ENCODE measurements around the gene DUSP9. TPM values are rescaled to one million over a fixed set of nuclear protein-coding genes. Genes with fewer than 3 reads are reported as not detected.

DUSP9 gene
- total RNA-seq, 1 donor from 2014 or later = 0.21 TPM

- H3K27me3 Mint-ChIP-seq (ENCODE audit: insufficient read depth, low read depth) = peaks cover 8% of the 10 kb centered on the region
- Histone ChIP-seq H3K4me1 (no peaks in the 10 kb centered on the region), H3K9me3 (ENCODE audit: low read depth) (no peaks in the 10 kb centered on the region), H3K79me2 (ENCODE audit: low read depth) (no peaks in the 10 kb centered on the region), H4K20me1 (ENCODE audit: low read depth) (no peaks in the 10 kb centered on the region), H3K4me3 (no peak overlapping the region), H3K27me3 (no peaks in the 10 kb centered on the region), H3F3A (ENCODE audit: low read depth) (no peaks in the 10 kb centered on the region), H3K27ac (no peak overlapping the region), H2AFZ (replicated peaks) (no peak overlapping the region), H3K4me2 (no peak overlapping the region), H3K9ac (no peak overlapping the region), H3K36me3 (no peaks in the 10 kb centered on the region)
- DNase-seq (ENCODE audit: low spot score) = no peak
- H3K27ac Mint-ChIP-seq = no peak overlapping the region
- no peaks in the 10 kb centered on the region for H3K4me1 Mint-ChIP-seq
- no peaks in the 10 kb centered on the region for H3K36me3 Mint-ChIP-seq
- H3K9me3 Mint-ChIP-seq = peaks cover 35% of the 10 kb centered on the region
- H3K4me3 Mint-ChIP-seq = no peak overlapping the region
- no peak for TF ChIP-seq EZH2 (IDR thresholded peaks at IDR 0.05)
- TF ChIP-seq EZH2phosphoT487 (IDR thresholded peaks at IDR 0.05) = no peak
These were observed 19.3 kb upstream of the DUSP9 start for GRCh38 chrX:153627675-153628111.

- Histone ChIP-seq H3K4me3 (no peak overlapping the region), H4K20me1 (ENCODE audit: low read depth) (no peaks in the 10 kb centered on the region), H3K4me2 (no peak overlapping the region), H3K27me3 (no peaks in the 10 kb centered on the region), H2AFZ (replicated peaks) (no peak overlapping the region), H3K9me3 (ENCODE audit: low read depth) (no peaks in the 10 kb centered on the region), H3F3A (ENCODE audit: low read depth) (no peaks in the 10 kb centered on the region), H3K4me1 (no peaks in the 10 kb centered on the region), H3K36me3 (no peaks in the 10 kb centered on the region), H3K27ac (no peak overlapping the region), H3K79me2 (ENCODE audit: low read depth) (no peaks in the 10 kb centered on the region), H3K9ac (no peak overlapping the region)
- no peak for DNase-seq (ENCODE audit: low spot score)
- TF ChIP-seq EZH2 (IDR thresholded peaks at IDR 0.05) (no peak), CTCF (IDR thresholded peaks at IDR 0.05) (no peak), EZH2phosphoT487 (IDR thresholded peaks at IDR 0.05) (no peak)
- Mint-ChIP-seq H3K4me3 (no peak overlapping the region), H3K36me3 (no peaks in the 10 kb centered on the region), H3K9me3 (peaks cover 32% of the 10 kb centered on the region), H3K27me3 (ENCODE audit: insufficient read depth, low read depth) (peaks cover 8% of the 10 kb centered on the region), H3K27ac (no peak overlapping the region), H3K4me1 (no peaks in the 10 kb centered on the region)
These were observed 18.9 kb upstream of the DUSP9 start for GRCh38 chrX:153628129-153628528.

GRCh38 chrX:153628665-153629064, 18.3 kb upstream of the DUSP9 start:
- H3K79me2 ChIP-seq (ENCODE audit: low read depth) = no peaks in the 10 kb centered on the region
- no peak overlapping the region for H3K4me2 ChIP-seq
- H3K9me3 Mint-ChIP-seq = peaks cover 32% of the 10 kb centered on the region
- H3K9ac ChIP-seq = no peak overlapping the region
- no peak for TF ChIP-seq EZH2 (IDR thresholded peaks at IDR 0.05)
- no peak for TF ChIP-seq EZH2phosphoT487 (IDR thresholded peaks at IDR 0.05)
- TF ChIP-seq CTCF (IDR thresholded peaks at IDR 0.05) = no peak
- H2AFZ ChIP-seq (replicated peaks) = no peak overlapping the region
- H3K4me1 ChIP-seq = no peaks in the 10 kb centered on the region
- H3K27me3 ChIP-seq = no peaks in the 10 kb centered on the region
- no peaks in the 10 kb centered on the region for H4K20me1 ChIP-seq (ENCODE audit: low read depth)
- H3F3A ChIP-seq (ENCODE audit: low read depth) = no peaks in the 10 kb centered on the region
- no peaks in the 10 kb centered on the region for H3K4me1 Mint-ChIP-seq
- H3K9me3 ChIP-seq (ENCODE audit: low read depth) = no peaks in the 10 kb centered on the region
- H3K27ac ChIP-seq = no peak overlapping the region
- no peak overlapping the region for H3K4me3 Mint-ChIP-seq
- no peaks in the 10 kb centered on the region for H3K36me3 Mint-ChIP-seq
- H3K36me3 ChIP-seq = no peaks in the 10 kb centered on the region
- H3K4me3 ChIP-seq = no peak overlapping the region
- no peak for DNase-seq (ENCODE audit: low spot score)
- H3K27ac Mint-ChIP-seq = no peak overlapping the region
- peaks cover 8% of the 10 kb centered on the region for H3K27me3 Mint-ChIP-seq (ENCODE audit: insufficient read depth, low read depth)

- DNase-seq (ENCODE audit: low spot score) = no peak
- no peaks in the 10 kb centered on the region for H3K9me3 ChIP-seq (ENCODE audit: low read depth)
- H4K20me1 ChIP-seq (ENCODE audit: low read depth) = no peaks in the 10 kb centered on the region
- no peaks in the 10 kb centered on the region for H3K36me3 ChIP-seq
- no peaks in the 10 kb centered on the region for H3K79me2 ChIP-seq (ENCODE audit: low read depth)
- no peak overlapping the region for H3K9ac ChIP-seq
- Mint-ChIP-seq H3K27ac (no peak overlapping the region), H3K4me1 (peaks cover 5% of the 10 kb centered on the region), H3K27me3 (ENCODE audit: insufficient read depth, low read depth) (peaks cover 13% of the 10 kb centered on the region), H3K9me3 (peaks cover 34% of the 10 kb centered on the region), H3K4me3 (no peak overlapping the region), H3K36me3 (no peaks in the 10 kb centered on the region)
- H3K4me1 ChIP-seq = no peaks in the 10 kb centered on the region
- H3K4me3 ChIP-seq = no peak overlapping the region
- no peaks in the 10 kb centered on the region for H3F3A ChIP-seq (ENCODE audit: low read depth)
- no peak for TF ChIP-seq CTCF (IDR thresholded peaks at IDR 0.05)
- TF ChIP-seq EZH2 (IDR thresholded peaks at IDR 0.05) = no peak
- TF ChIP-seq EZH2phosphoT487 (IDR thresholded peaks at IDR 0.05) = no peak
- H3K27me3 ChIP-seq = no peaks in the 10 kb centered on the region
- H3K27ac ChIP-seq = no peak overlapping the region
- H3K4me2 ChIP-seq = no peak overlapping the region
- H2AFZ ChIP-seq (replicated peaks) = no peak overlapping the region
These were observed 15.7 kb upstream of the DUSP9 start for GRCh38 chrX:153631346-153631745.
